ENCODE results near the gene ETS1. TPM values are rescaled to one million over a fixed set of nuclear protein-coding genes. Genes with fewer than 3 reads are reported as not detected.

ETS1 gene, protein sequence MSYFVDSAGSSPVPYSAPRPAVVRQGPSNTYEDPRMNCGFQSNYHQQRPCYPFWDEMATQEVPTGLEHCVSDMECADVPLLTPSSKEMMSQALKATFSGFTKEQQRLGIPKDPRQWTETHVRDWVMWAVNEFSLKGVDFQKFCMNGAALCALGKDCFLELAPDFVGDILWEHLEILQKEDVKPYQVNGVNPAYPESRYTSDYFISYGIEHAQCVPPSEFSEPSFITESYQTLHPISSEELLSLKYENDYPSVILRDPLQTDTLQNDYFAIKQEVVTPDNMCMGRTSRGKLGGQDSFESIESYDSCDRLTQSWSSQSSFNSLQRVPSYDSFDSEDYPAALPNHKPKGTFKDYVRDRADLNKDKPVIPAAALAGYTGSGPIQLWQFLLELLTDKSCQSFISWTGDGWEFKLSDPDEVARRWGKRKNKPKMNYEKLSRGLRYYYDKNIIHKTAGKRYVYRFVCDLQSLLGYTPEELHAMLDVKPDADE
- polyA plus RNA-seq (0.06 and 0.42 TPM in 2 replicates), polyA minus RNA-seq (0.49 and 1.2 TPM in 2 replicates)

DNA sequence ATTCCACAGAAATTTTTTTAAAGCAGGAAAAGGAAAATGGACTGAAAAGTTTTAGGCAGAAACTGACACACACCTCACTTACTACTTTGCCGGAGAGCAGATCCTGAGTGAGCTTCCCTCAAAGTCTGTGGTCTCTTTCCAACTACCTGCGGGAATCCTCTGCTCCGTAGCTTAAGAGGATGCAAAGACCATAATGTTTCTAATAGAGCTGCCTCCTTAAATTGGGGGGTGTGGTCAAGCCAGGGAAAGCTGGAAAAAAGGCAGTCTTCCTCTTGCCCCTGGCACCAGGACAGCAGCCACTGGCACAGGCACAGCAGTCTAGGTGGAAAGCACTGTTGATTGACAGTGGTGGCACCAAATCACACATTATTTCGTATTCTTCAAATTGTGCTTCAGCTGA, at the start of gene ETS1:
Gene ETS1, minus strand, starts transcription at position 144 of the 400 bp plus-strand sequence. CDS start 14,428 bp downstream, outside the sequence.
- Histone ChIP-seq H2AFZ (ENCODE audit: low read depth, low read length) (no peak within 1 kb of the TSS), H3K27me3 (ENCODE audit: insufficient read depth, low read depth, low read length) (peaks cover 57% of the 10 kb centered on the region), H3K9me3 (ENCODE audit: low read length) (no peaks in the 10 kb centered on the region)

DNA sequence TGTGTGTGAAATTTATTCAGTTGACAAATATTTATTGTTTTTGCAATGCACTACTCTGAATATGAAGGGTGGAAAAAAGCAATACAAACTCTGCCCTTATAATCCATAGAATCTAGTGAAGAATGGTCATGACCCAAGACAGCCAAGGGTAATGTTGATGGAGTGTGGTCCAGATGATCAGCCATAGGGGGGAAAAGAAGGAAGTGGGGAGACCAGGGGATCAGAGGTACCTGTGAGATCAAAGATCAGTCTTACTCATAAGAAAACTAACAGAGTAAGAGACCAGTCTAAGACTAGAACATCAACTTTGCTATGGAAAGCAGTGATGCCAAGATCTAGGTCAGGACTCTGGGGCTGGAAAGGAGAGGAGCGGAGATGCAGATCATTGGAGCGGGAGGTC, 47.0 kb upstream of the ETS1 start:
- no peaks in the 10 kb centered on the region for H3F3A ChIP-seq (ENCODE audit: insufficient read depth, low read length, poor library complexity, severe bottlenecking)
- no peak overlapping the region for H3K4me3 ChIP-seq (ENCODE audit: low read length)
- H4K20me1 ChIP-seq (ENCODE audit: insufficient read depth), result no peaks in the 10 kb centered on the region
- H3K36me3 ChIP-seq (ENCODE audit: insufficient read depth, low read length), result no peaks in the 10 kb centered on the region
- H3K4me2 ChIP-seq (ENCODE audit: low read length), result no peak overlapping the region
- H3K9me3 ChIP-seq (ENCODE audit: low read length), result no peaks in the 10 kb centered on the region
- no peaks in the 10 kb centered on the region for H3K27me3 ChIP-seq (ENCODE audit: insufficient read depth, low read depth, low read length)
- H2AFZ ChIP-seq (ENCODE audit: low read depth, low read length), result no peak overlapping the region
- H3K79me2 ChIP-seq (replicated peaks; ENCODE audit: insufficient read depth, low read length), result no peaks in the 10 kb centered on the region
- H3K9ac ChIP-seq (ENCODE audit: low read length), result no peak overlapping the region
- no peak overlapping the region for H3K27ac ChIP-seq (ENCODE audit: low read length)
- H3K9me2 ChIP-seq (ENCODE audit: insufficient read depth, low read length), result no peaks in the 10 kb centered on the region
- no peak for TF ChIP-seq EP300 (conservative IDR thresholded peaks at IDR 0.05; ENCODE audit: poor library complexity, severe bottlenecking)
- no peak for TF ChIP-seq POLR2AphosphoS5 (IDR thresholded peaks at IDR 0.05)
- TF ChIP-seq EZH2 (IDR thresholded peaks at IDR 0.05; ENCODE audit: borderline replicate concordance, insufficient read depth, low read length, poor library complexity, severe bottlenecking), result no peak
- TF ChIP-seq, protein P1, sequence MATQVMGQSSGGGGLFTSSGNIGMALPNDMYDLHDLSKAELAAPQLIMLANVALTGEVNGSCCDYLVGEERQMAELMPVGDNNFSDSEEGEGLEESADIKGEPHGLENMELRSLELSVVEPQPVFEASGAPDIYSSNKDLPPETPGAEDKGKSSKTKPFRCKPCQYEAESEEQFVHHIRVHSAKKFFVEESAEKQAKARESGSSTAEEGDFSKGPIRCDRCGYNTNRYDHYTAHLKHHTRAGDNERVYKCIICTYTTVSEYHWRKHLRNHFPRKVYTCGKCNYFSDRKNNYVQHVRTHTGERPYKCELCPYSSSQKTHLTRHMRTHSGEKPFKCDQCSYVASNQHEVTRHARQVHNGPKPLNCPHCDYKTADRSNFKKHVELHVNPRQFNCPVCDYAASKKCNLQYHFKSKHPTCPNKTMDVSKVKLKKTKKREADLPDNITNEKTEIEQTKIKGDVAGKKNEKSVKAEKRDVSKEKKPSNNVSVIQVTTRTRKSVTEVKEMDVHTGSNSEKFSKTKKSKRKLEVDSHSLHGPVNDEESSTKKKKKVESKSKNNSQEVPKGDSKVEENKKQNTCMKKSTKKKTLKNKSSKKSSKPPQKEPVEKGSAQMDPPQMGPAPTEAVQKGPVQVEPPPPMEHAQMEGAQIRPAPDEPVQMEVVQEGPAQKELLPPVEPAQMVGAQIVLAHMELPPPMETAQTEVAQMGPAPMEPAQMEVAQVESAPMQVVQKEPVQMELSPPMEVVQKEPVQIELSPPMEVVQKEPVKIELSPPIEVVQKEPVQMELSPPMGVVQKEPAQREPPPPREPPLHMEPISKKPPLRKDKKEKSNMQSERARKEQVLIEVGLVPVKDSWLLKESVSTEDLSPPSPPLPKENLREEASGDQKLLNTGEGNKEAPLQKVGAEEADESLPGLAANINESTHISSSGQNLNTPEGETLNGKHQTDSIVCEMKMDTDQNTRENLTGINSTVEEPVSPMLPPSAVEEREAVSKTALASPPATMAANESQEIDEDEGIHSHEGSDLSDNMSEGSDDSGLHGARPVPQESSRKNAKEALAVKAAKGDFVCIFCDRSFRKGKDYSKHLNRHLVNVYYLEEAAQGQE (IDR thresholded peaks at IDR 0.05; ENCODE audit: borderline replicate concordance), result no peak
- TF ChIP-seq TAF1 (IDR thresholded peaks at IDR 0.05; ENCODE audit: low read depth), result no peak
- TF ChIP-seq, protein P2, sequence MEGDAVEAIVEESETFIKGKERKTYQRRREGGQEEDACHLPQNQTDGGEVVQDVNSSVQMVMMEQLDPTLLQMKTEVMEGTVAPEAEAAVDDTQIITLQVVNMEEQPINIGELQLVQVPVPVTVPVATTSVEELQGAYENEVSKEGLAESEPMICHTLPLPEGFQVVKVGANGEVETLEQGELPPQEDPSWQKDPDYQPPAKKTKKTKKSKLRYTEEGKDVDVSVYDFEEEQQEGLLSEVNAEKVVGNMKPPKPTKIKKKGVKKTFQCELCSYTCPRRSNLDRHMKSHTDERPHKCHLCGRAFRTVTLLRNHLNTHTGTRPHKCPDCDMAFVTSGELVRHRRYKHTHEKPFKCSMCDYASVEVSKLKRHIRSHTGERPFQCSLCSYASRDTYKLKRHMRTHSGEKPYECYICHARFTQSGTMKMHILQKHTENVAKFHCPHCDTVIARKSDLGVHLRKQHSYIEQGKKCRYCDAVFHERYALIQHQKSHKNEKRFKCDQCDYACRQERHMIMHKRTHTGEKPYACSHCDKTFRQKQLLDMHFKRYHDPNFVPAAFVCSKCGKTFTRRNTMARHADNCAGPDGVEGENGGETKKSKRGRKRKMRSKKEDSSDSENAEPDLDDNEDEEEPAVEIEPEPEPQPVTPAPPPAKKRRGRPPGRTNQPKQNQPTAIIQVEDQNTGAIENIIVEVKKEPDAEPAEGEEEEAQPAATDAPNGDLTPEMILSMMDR (IDR thresholded peaks at IDR 0.05; ENCODE audit: poor library complexity, severe bottlenecking), result no peak
- TF ChIP-seq SMC3 (conservative IDR thresholded peaks at IDR 0.05; ENCODE audit: poor library complexity), result no peak
- no peak for TF ChIP-seq MXI1 (conservative IDR thresholded peaks at IDR 0.05; ENCODE audit: poor library complexity, severe bottlenecking)

More for the DNA sequence above, at the start of gene ETS1:
- Histone ChIP-seq H3K9ac (ENCODE audit: low read length) (no peak within 1 kb of the TSS), H3K9me2 (ENCODE audit: insufficient read depth, low read length) (no peaks in the 10 kb centered on the region), H3K79me2 (replicated peaks; ENCODE audit: insufficient read depth, low read length) (no peaks in the 10 kb centered on the region), H3K4me2 (ENCODE audit: low read length) (no peak within 1 kb of the TSS), H3K36me3 (ENCODE audit: insufficient read depth, low read length) (no peaks in the 10 kb centered on the region), H3F3A (ENCODE audit: insufficient read depth, low read length, poor library complexity, severe bottlenecking) (no peaks in the 10 kb centered on the region), H4K20me1 (ENCODE audit: insufficient read depth) (no peaks in the 10 kb centered on the region), H3K27ac (ENCODE audit: low read length) (no peak within 1 kb of the TSS), H3K4me3 (ENCODE audit: low read length) (no peak within 1 kb of the TSS)
- TF ChIP-seq, protein P2 (IDR thresholded peaks at IDR 0.05; ENCODE audit: poor library complexity, severe bottlenecking), result no peak
- no peak for TF ChIP-seq POLR2AphosphoS5 (IDR thresholded peaks at IDR 0.05)
- TF ChIP-seq TAF1 (IDR thresholded peaks at IDR 0.05; ENCODE audit: low read depth), result no peak
- TF ChIP-seq RAD21 (conservative IDR thresholded peaks at IDR 0.05), result no peak
- TF ChIP-seq SMC3 (conservative IDR thresholded peaks at IDR 0.05; ENCODE audit: poor library complexity), result no peak
- TF ChIP-seq, protein P1 (IDR thresholded peaks at IDR 0.05; ENCODE audit: borderline replicate concordance), result no peak
- no peak for TF ChIP-seq EZH2 (IDR thresholded peaks at IDR 0.05; ENCODE audit: borderline replicate concordance, insufficient read depth, low read length, poor library complexity, severe bottlenecking)
- no peak for TF ChIP-seq EP300 (conservative IDR thresholded peaks at IDR 0.05; ENCODE audit: poor library complexity, severe bottlenecking)
- TF ChIP-seq MXI1 (conservative IDR thresholded peaks at IDR 0.05; ENCODE audit: poor library complexity, severe bottlenecking), result no peak
